Measurements from ENCODE around the gene SEC24C. TPM values are rescaled to one million over a fixed set of nuclear protein-coding genes. Genes with fewer than 3 reads are reported as not detected.
"Not testable (repeated sequence)": the region's sequence is repeated elsewhere in the genome, so short reads cannot be mapped to it uniquely, and the experiment has no call there.

SEC24C gene
- polyA plus RNA-seq, 3 donors, result 64.5 to 70.6 (median 67.7) TPM

- DNase-seq (ENCODE audit: low read depth in 3 of 3, low spot score in 2 of 3), result no peak
Observed at GRCh38 chr10:73769396-73769795, 25.2 kb downstream of the SEC24C start.

GRCh38 chr10:73771722-73772280 is 27.6 kb downstream of the SEC24C start:
- peak; percentile 66 to 79 (median 76) for DNase-seq (ENCODE audit: low read depth in 3 of 3, low spot score in 2 of 3)

- peak in 1 of 3 donors; percentile 68 for DNase-seq (ENCODE audit: low read depth in 3 of 3, low spot score in 2 of 3)
Observed at GRCh38 chr10:73772281-73773151, 28.3 kb downstream of the SEC24C start.

GRCh38 chr10:73773152-73773879 is 29.1 kb downstream of the SEC24C start:
- DNase-seq (ENCODE audit: low read depth in 3 of 3, low spot score in 2 of 3), result no peak

GRCh38 chr10:73774637-73775036 is 30.5 kb downstream of the SEC24C start:
- DNase-seq (ENCODE audit: low read depth in 3 of 3, low spot score in 2 of 3), result no peak

GRCh38 chr10:73779018-73779417 is 34.8 kb downstream of the SEC24C start:
- no peak for DNase-seq (ENCODE audit: low read depth in 3 of 3, low spot score in 2 of 3)

- DNase-seq (ENCODE audit: low read depth in 3 of 3, low spot score in 2 of 3), result no peak
Observed at GRCh38 chr10:73779539-73780197, 35.5 kb downstream of the SEC24C start.

GRCh38 chr10:73780301-73780700 is 36.1 kb downstream of the SEC24C start:
- DNase-seq (ENCODE audit: low read depth in 3 of 3, low spot score in 2 of 3), result no peak

GRCh38 chr10:73780966-73781365 is 36.8 kb downstream of the SEC24C start:
- DNase-seq (ENCODE audit: low read depth in 3 of 3, low spot score in 2 of 3), result no peak

- DNase-seq (ENCODE audit: low read depth in 3 of 3, low spot score in 2 of 3), result no peak
Observed at GRCh38 chr10:73781548-73781878, 37.3 kb downstream of the SEC24C start.

GRCh38 chr10:73781879-73782748 is 37.9 kb downstream of the SEC24C start, which contains the start of gene CHCHD1:
Gene CHCHD1, plus strand, starts transcription at chr10:73782048. Its CDS starts 28 bp downstream, at chr10:73782076.
- DNase-seq (ENCODE audit: low read depth in 3 of 3, low spot score in 2 of 3), result peak; percentile 81 to 86 (median 85)

- no peak for DNase-seq (ENCODE audit: low read depth in 3 of 3, low spot score in 2 of 3)
Observed at GRCh38 chr10:73782749-73783085, 38.5 kb downstream of the SEC24C start.

GRCh38 chr10:73785211-73785720 is 41.1 kb downstream of the SEC24C start, which contains the start of gene ZSWIM8:
Gene ZSWIM8, plus strand, starts transcription at chr10:73785606. Its CDS starts 273 bp downstream, at chr10:73785879.
- DNase-seq (ENCODE audit: low read depth in 3 of 3, low spot score in 2 of 3), result peak; percentile 92 to 96 (median 93)

GRCh38 chr10:73785721-73786511 is 41.7 kb downstream of the SEC24C start:
- no peak for DNase-seq (ENCODE audit: low read depth in 3 of 3, low spot score in 2 of 3)

GRCh38 chr10:73786512-73786885 is 42.3 kb downstream of the SEC24C start:
- DNase-seq (ENCODE audit: low read depth in 3 of 3, low spot score in 2 of 3), result no peak

- DNase-seq (ENCODE audit: low read depth in 3 of 3, low spot score in 2 of 3), result not testable (repeated sequence)
Observed at GRCh38 chr10:73787031-73787800, 43.0 kb downstream of the SEC24C start.

- DNase-seq (ENCODE audit: low read depth in 3 of 3, low spot score in 2 of 3), result no peak
Observed at GRCh38 chr10:73788864-73789658, 44.9 kb downstream of the SEC24C start.
